Karpas-422 (cell line): ENCODE measurements around the gene ZNF200. TPM values are rescaled to one million over a fixed set of nuclear protein-coding genes. Genes with fewer than 3 reads are reported as not detected.

Source experiments
- DNase-seq: peaks from one replicate; pipeline ENCODE4 v3.0.0-alpha.2; 2015
- H2AFZ ChIP-seq: fragments of 200-600 bp; sonication (generic); 2 replicates; pipeline ENCODE4 v1.6.1; 2014; ENCODE audit warnings: antibody characterized with exemption, low read length, mixed read lengths
- H3K27ac ChIP-seq: fragments of 200-600 bp; sonication (generic); 2 replicates; pipeline ENCODE4 v1.5.1; 2014; ENCODE audit warnings: mild to moderate bottlenecking, low read length, moderate library complexity
- H3K27me3 ChIP-seq: fragments of 200-600 bp; sonication (generic); 2 replicates; pipeline ENCODE4 v1.6.1; 2014; ENCODE audit warnings: low read length, mixed read lengths
- H3K36me3 ChIP-seq: fragments of 200-600 bp; sonication (generic); 2 replicates; pipeline ENCODE4 v1.6.1; 2014; ENCODE audit warnings: low read length, mixed read lengths; ENCODE audit not compliant: insufficient read depth
- H3K4me1 ChIP-seq: fragments of 200-600 bp; sonication (generic); 2 replicates; pipeline ENCODE4 v1.6.1; 2014; ENCODE audit warnings: mild to moderate bottlenecking, low read length, mixed read lengths
- H3K4me2 ChIP-seq: fragments of 200-600 bp; sonication (generic); 2 replicates; pipeline ENCODE4 v1.6.1; 2014; ENCODE audit warnings: low read length, low read depth, mild to moderate bottlenecking; ENCODE audit not compliant: poor library complexity, severe bottlenecking
- H3K4me3 ChIP-seq: fragments of 200-600 bp; sonication (generic); 2 replicates; pipeline ENCODE4 v1.5.1; 2014; ENCODE audit warnings: mild to moderate bottlenecking, antibody characterized with exemption, low read length, mixed read lengths
- H3K79me2 ChIP-seq: fragments of 200-600 bp; sonication (generic); 2 replicates; pipeline ENCODE4 v1.6.1; 2014; ENCODE audit warnings: mild to moderate bottlenecking, low read length, mixed read lengths
- H3K9ac ChIP-seq: fragments of 200-600 bp; sonication (generic); 2 replicates; pipeline ENCODE4 v1.6.0; 2014; ENCODE audit warnings: low read length
- H3K9me2 ChIP-seq: fragments of 200-600 bp; sonication (generic), shearing (Covaris generic); replicated peaks from 2 replicates; pipeline ENCODE4 v1.6.0; 2014; ENCODE audit warnings: mild to moderate bottlenecking, low read length, moderate library complexity; ENCODE audit not compliant: insufficient read depth
- H3K9me3 ChIP-seq: fragments of 300-700, 200-600 bp; sonication (generic); 2 replicates; pipeline ENCODE4 v1.6.1; 2014; ENCODE audit warnings: low read length, mixed read lengths
- H4K20me1 ChIP-seq: fragments of 200-600 bp; sonication (generic); 2 replicates; pipeline ENCODE4 v1.6.1; 2014; ENCODE audit warnings: mild to moderate bottlenecking, antibody characterized with exemption, low read length, low read depth; ENCODE audit not compliant: insufficient read depth
- total RNA-seq: library from RNA; depleted of rRNA; stranded (reverse); fragments of >200 nt; shearing (Covaris generic); gene quantifications from 2 replicates; pipeline ENCODE4 v1.2.3, GENCODE V29; 2014; ENCODE audit warnings: low replicate concordance

The ZNF200 gene
- total RNA-seq, 1 experiment from 2014 or later: 12.1 TPM

DNA sequence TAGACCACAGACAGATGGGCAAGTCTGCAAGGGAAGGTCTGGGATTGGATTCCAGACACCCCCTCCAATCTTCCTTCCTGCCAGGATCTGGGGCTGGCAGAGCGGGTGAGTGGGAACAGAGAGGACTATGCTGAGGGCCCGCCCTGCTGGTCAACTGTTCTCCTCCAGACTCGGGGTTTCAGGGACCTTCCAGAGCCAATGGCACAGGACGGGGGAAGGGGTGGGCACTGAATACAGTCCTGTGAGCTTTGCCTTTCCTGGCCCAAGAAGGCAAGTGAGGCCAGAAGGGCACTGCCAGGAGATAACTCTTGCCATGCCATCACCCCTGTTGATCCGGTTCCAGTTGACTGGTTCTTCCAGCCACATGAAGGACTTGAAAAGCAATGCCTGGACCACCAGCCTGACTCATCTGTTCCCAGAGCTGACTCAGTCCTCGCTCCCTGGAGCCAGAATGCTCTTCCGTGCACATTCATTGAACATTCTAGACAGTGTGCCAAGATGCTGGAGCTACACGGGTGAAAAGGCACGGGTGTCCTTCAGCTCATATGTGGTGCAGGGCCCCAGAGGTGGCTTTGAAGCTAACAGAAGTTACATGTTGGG is 22.0 kb upstream of the ZNF200 start:
- Histone ChIP-seq H3K36me3 (no peaks in the 10 kb centered on the region), H3K9ac (no peak overlapping the region)

DNA sequence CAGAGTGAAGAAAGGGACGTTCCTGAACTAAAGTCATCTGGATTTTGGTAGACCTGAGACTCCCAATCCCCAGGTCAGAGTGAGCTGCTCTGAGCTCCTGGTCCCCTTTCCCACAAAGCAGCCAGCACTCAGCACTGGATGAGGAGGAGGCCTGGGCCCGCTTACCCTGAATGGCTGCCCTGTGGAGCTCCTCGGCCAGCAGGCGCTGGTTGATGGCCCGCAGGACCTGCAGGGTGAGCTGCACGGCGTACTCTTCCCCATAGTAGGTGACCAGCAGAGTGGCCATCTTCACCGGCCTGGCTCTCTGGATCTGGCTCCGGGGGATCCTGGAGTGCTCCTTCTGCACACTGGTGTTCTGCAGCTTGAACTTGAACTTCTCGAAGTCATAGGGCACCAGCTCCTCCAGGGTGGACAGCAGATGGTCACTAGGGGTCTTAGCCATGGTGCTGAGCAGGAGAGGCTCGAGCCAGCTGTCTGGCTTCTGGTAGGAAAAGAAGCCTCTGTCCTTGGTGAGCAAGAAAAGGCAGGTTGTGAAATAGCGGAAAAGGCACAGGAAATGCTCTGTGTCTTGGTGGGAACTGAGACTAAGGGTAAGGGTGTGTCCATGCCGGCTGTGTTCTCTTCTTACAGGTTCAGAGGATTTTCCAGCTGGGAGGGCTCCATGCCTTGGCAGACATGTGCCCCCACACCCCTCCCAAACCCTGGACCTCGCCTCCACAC is 21.3 kb upstream of the ZNF200 start, which contains the start of gene MEFV:
MEFV (minus strand) TSS at position 488 of the 720 bp plus-strand sequence; CDS start at position 442, 46 bp downstream.
- Histone ChIP-seq H3K79me2 (no peaks in the 10 kb centered on the region), H3K36me3 (no peaks in the 10 kb centered on the region), H3K27me3 (no peaks in the 10 kb centered on the region), H3K9me2 (no peaks in the 10 kb centered on the region), H3K4me2 (no peak within 1 kb of the TSS), H3K9ac (no peak within 1 kb of the TSS), H4K20me1 (no peaks in the 10 kb centered on the region), H2AFZ (no peak within 1 kb of the TSS), H3K4me1 (no peaks in the 10 kb centered on the region), H3K27ac (no peak within 1 kb of the TSS), H3K9me3 (no peaks in the 10 kb centered on the region), H3K4me3 (no peak within 1 kb of the TSS)
- DNase-seq: peak; percentile 16

More for the DNA sequence above, 22.0 kb upstream of the ZNF200 start:
- Histone ChIP-seq H3K79me2 (no peaks in the 10 kb centered on the region), H2AFZ (no peak overlapping the region), H4K20me1 (no peaks in the 10 kb centered on the region), H3K27me3 (no peaks in the 10 kb centered on the region), H3K4me2 (no peak overlapping the region), H3K9me2 (no peaks in the 10 kb centered on the region), H3K4me1 (no peaks in the 10 kb centered on the region), H3K4me3 (no peak overlapping the region), H3K9me3 (no peaks in the 10 kb centered on the region), H3K27ac (no peak overlapping the region)
- no peak for DNase-seq

DNA sequence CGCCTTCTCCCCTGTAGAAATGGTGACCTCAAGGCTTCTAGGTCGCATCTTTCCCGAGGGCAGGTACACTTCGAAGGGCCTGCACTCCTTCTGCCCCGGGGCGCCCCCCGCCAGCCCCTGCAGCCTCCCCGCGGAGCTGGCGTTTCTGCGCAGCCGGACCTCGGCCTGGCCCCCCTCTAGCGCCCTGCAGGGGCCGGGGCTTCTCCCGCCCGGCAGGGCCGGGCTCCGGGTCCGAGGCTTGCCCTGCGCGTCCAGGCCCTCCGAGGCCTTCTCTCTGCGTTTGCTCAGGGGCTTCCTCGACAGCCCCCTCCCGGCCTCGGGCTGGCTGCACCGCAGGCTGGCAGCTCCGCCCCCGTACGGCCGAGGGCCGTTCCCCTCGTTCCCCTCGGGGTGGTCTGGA is 19.4 kb upstream of the ZNF200 start:
- Histone ChIP-seq H3K79me2 (no peaks in the 10 kb centered on the region), H3K27ac (no peak overlapping the region), H3K9me2 (no peaks in the 10 kb centered on the region), H3K4me2 (no peak overlapping the region), H4K20me1 (no peaks in the 10 kb centered on the region), H3K9me3 (no peaks in the 10 kb centered on the region), H3K36me3 (no peaks in the 10 kb centered on the region), H3K9ac (no peak overlapping the region), H3K4me3 (no peak overlapping the region), H3K4me1 (no peaks in the 10 kb centered on the region), H3K27me3 (no peaks in the 10 kb centered on the region), H2AFZ (no peak overlapping the region)
- DNase-seq: no peak

DNA sequence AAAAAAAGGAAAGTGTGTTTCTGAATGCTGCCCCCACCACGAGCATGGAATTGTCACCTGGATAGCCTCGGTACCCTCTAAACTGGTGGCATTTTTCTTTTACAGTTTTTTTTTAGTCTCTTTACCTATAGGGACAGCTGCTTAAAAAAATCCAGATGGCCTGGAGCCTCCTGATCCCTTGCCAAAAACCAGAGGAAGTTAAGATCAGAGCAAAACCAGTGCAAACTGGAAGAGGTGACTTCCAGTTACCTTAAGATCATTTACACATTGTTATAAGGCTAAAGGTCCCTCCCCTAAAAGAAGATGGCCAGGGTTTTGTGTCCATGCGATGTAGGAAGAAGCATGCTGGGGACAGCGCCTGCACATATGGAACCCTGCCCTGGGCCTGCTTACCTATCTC is 18.0 kb upstream of the ZNF200 start:
- no peak overlapping the region for H2AFZ ChIP-seq
- H3K9ac ChIP-seq: no peak overlapping the region
- no peaks in the 10 kb centered on the region for H3K36me3 ChIP-seq
- no peaks in the 10 kb centered on the region for H3K9me2 ChIP-seq
- no peaks in the 10 kb centered on the region for H3K4me1 ChIP-seq
- H3K9me3 ChIP-seq: no peaks in the 10 kb centered on the region
- no peaks in the 10 kb centered on the region for H3K79me2 ChIP-seq
- H3K4me3 ChIP-seq: no peak overlapping the region
- no peak overlapping the region for H3K4me2 ChIP-seq
- H3K27ac ChIP-seq: no peak overlapping the region
- H4K20me1 ChIP-seq: no peaks in the 10 kb centered on the region
- H3K27me3 ChIP-seq: no peaks in the 10 kb centered on the region
- DNase-seq: no peak

DNA sequence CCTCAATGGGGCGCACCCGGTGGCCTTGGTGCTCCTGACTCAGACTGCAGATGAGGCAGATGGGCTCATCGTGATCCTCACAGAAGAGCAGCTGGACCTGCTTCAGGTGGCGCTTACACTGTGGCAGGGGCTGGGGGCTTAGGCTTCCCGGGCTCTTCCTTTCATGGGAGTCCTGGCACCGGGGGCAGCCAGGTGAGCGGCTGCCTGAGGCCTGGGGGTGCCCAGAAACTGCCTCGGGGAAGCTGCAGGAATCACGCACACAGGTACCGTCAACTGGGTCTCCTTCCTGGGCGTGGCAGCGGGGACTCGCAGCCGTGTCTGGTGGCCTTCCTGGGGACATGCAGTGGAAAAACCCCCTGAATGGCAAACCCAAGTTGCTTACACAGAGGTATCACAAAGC is 14.5 kb upstream of the ZNF200 start:
- Histone ChIP-seq H2AFZ (no peak overlapping the region), H3K27me3 (no peaks in the 10 kb centered on the region), H4K20me1 (no peaks in the 10 kb centered on the region), H3K4me2 (no peak overlapping the region), H3K9me3 (no peaks in the 10 kb centered on the region), H3K4me3 (no peak overlapping the region), H3K36me3 (no peaks in the 10 kb centered on the region), H3K9ac (no peak overlapping the region), H3K27ac (no peak overlapping the region), H3K9me2 (no peaks in the 10 kb centered on the region), H3K4me1 (no peaks in the 10 kb centered on the region), H3K79me2 (no peaks in the 10 kb centered on the region)
- DNase-seq: no peak

DNA sequence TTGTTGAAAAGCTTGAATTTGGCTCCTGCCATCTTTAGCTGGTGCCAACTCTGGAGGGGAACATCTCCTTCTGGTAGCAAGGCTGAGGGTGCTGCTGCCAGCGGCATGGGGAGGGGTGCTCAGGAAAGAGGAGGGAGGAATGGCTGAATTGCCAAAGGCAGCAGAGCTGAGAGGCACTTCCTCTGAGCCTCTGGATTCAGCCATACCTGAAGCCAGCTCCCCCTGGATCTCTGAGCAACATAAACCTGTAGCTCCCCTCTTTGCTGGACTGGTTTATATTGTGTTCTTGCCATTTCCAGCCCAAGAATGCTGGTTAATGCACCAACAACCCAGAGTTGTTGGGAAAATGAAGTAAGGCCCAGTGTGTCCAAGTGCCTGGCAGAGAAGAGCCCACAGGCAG is 14.1 kb upstream of the ZNF200 start:
- H3K9ac ChIP-seq: no peak overlapping the region
- no peaks in the 10 kb centered on the region for H3K27me3 ChIP-seq
- H4K20me1 ChIP-seq: no peaks in the 10 kb centered on the region
- no peaks in the 10 kb centered on the region for H3K4me1 ChIP-seq
- no peaks in the 10 kb centered on the region for H3K36me3 ChIP-seq
- H3K4me3 ChIP-seq: no peak overlapping the region
- no peak overlapping the region for H3K4me2 ChIP-seq
- no peaks in the 10 kb centered on the region for H3K79me2 ChIP-seq
- no peak overlapping the region for H3K27ac ChIP-seq
- H2AFZ ChIP-seq: no peak overlapping the region
- no peaks in the 10 kb centered on the region for H3K9me2 ChIP-seq
- no peak for DNase-seq
- H3K9me3 ChIP-seq: no peaks in the 10 kb centered on the region

DNA sequence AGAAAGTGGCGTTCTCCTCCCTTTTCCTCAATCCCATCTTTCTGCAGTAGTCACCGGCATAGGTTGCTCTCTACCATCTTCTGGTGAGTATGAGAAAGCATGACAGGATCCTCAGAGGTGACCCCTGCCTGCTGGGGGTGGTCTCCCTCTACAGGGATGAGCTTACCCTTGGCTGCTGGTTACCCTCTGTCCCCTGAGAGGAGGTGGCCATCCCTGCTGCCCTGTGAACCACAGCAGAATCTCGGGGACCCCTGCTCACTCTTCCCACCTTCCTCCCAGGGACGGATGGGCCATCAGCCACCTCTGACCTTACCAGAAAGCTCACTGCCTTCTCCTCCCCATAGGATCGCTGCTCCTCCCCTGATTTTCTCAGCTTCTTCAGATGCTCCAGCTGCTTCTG is 13.6 kb upstream of the ZNF200 start:
- Histone ChIP-seq H4K20me1 (no peaks in the 10 kb centered on the region), H3K27ac (no peak overlapping the region), H3K79me2 (no peaks in the 10 kb centered on the region), H3K9me2 (no peaks in the 10 kb centered on the region), H2AFZ (no peak overlapping the region), H3K4me1 (no peaks in the 10 kb centered on the region), H3K4me3 (no peak overlapping the region), H3K36me3 (no peaks in the 10 kb centered on the region), H3K9me3 (no peaks in the 10 kb centered on the region), H3K4me2 (no peak overlapping the region), H3K27me3 (no peaks in the 10 kb centered on the region), H3K9ac (no peak overlapping the region)
- no peak for DNase-seq

DNA sequence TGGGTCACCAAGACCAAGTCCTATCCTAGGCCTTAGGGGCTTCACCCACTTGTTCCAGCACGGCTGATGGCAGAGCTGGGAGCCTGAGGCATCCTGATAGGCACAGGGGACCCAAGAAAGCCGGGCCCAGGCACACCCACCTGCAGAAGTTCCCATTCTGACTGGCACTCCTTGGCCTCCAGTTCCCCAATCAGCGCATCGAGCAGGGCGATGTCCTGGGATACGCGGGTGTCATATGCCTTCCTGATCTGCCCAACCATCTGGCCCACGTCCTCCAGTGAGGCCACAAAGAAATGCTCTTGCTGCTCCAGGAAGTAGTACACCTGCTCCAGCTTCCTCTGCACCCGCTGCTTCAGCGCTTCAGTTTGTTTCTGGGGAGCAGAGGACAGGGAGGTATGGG is 11.9 kb upstream of the ZNF200 start:
- H3K4me1 ChIP-seq: no peaks in the 10 kb centered on the region
- no peak overlapping the region for H2AFZ ChIP-seq
- no peak overlapping the region for H3K4me3 ChIP-seq
- no peak overlapping the region for H3K27ac ChIP-seq
- H3K27me3 ChIP-seq: no peaks in the 10 kb centered on the region
- H3K9me2 ChIP-seq: no peaks in the 10 kb centered on the region
- no peak for DNase-seq
- no peaks in the 10 kb centered on the region for H3K79me2 ChIP-seq
- H3K9me3 ChIP-seq: no peaks in the 10 kb centered on the region
- H3K36me3 ChIP-seq: no peaks in the 10 kb centered on the region
- no peak overlapping the region for H3K9ac ChIP-seq
- no peaks in the 10 kb centered on the region for H4K20me1 ChIP-seq
- H3K4me2 ChIP-seq: no peak overlapping the region
